GM12878 (cell line): ENCODE measurements around the gene NCLN. TPM values are rescaled to one million over a fixed set of nuclear protein-coding genes. Genes with fewer than 3 reads are reported as not detected.

ENCODE experiments used
- NFYB ChIP-seq: IDR thresholded peaks from 2 replicates; pipeline ENCODE4 v1.6.1; 2011; ENCODE audit warnings: low read depth, mild to moderate bottlenecking, low read length, improper control_type of control experiment, moderate library complexity; ENCODE audit not compliant: insufficient read depth
- NKRF ChIP-seq: fragments of 450-650 bp; conservative IDR thresholded peaks from 2 replicates; pipeline ENCODE4 v1.6.1; 2017; ENCODE audit warnings: mild to moderate bottlenecking, moderate library complexity
- ZBTB40 ChIP-seq: fragments of 450-650 bp; IDR thresholded peaks from 2 replicates; pipeline ENCODE4 v1.6.1; 2016; ENCODE audit warnings: mild to moderate bottlenecking, moderate library complexity, borderline replicate concordance
- ZZZ3 ChIP-seq: IDR thresholded peaks from 2 replicates; pipeline ENCODE4 v1.6.1; 2011; ENCODE audit warnings: low read depth; ENCODE audit not compliant: control insufficient read depth, insufficient read length
- polyA plus RNA-seq, 11 experiments: library from polyadenylated mRNA; depleted of rRNA in 4 of 11; unstranded in 6 of 11; stranded (reverse) in 5 of 11; fragments of >200 nt; fragmentation: Nextera tagmentation in 4 of 11; fragmentation: Illumina TruSeq in 1 of 11; extraction: Ambion mirVana in 4 of 11; extraction: Trizol in 1 of 11; gene quantifications; 1 replicate in 1 of 11; 2 replicates in 10 of 11; pipeline versions ENCODE4 v1.2.1 to v1.2.3, GENCODE V29; 2011 to 2016; ENCODE audit warnings: inconsistent platforms in 2 of 11, missing spikeins in 2 of 11, low read depth in 1 of 11
- total RNA-seq, 4 experiments: library from RNA; depleted of rRNA in 3 of 4; stranded (reverse); fragments of >200 nt in 3 of 4; fragmentation: Illumina TruSeq in 1 of 4; extraction: Trizol in 1 of 4; gene quantifications; 2 replicates each; pipeline versions ENCODE4 v1.2.1 to v1.2.3, GENCODE V29; 2013 to 2021

The NCLN gene
- total and polyA plus RNA-seq, 10 of the 15 experiments (the other 5 are each of a cell fraction or from before 2014, with no cell fraction given): 2.2 to 79.1 (median 36.0) TPM

- TF ChIP-seq ZBTB40: no peak
- no peak for TF ChIP-seq ZZZ3
- TF ChIP-seq NFYB: no peak
- no peak for TF ChIP-seq NKRF
- TF ChIP-seq, all 136 proteins: peak for 48
Measured at GRCh38 chr19:3154957-3155736, 30.6 kb upstream of the NCLN start (continued).
